Keratinocyte (primary cell): ENCODE results near the gene GFOD2.

Source experiments
- CTCF ChIP-seq, 3 experiments: IDR thresholded peaks in 1 of 3; conservative IDR thresholded peaks in 1 of 3; optimal IDR thresholded peaks in 1 of 3; 2 replicates in 2 of 3; 3 replicates in 1 of 3; pipeline versions ENCODE3 to v1.5.1; 2011; ENCODE audit warnings: low read length in 3 of 3, mild to moderate bottlenecking in 3 of 3, moderate library complexity in 2 of 3, control low read depth in 1 of 3, inconsistent platforms in 1 of 3; ENCODE audit not compliant: insufficient read depth in 2 of 3; ENCODE audit errors: extremely low read depth in 1 of 3
- EZH2 ChIP-seq: IDR thresholded peaks from one replicate; pipeline ENCODE4 v1.6.1; 2012; ENCODE audit warnings: inconsistent platforms, mild to moderate bottlenecking, low read length, moderate library complexity

GRCh38 chr16:67707790-67708189 is 11.3 kb downstream of the GFOD2 start:
- TF ChIP-seq CTCF (optimal IDR thresholded peaks at IDR 0.05 in 1 of 3, IDR thresholded peaks at IDR 0.05 in 1 of 3, conservative IDR thresholded peaks at IDR 0.05 in 1 of 3; ENCODE audit: extremely low read depth in 1 of 3, insufficient read depth in 2 of 3, low read length in 3 of 3): no peak
- TF ChIP-seq EZH2: no peak
